A673 (cell line): ENCODE results near the gene RBP2. TPM values are rescaled to one million over a fixed set of nuclear protein-coding genes. Genes with fewer than 3 reads are reported as not detected.

Experiments used
- BruUV-seq: library from RNA; stranded (reverse); fragments of 400-500 nt; replicated peaks from 2 replicates; lab custom pipeline; 2021; lab: Mats Ljungman, UMichigan
- CTCF ChIA-PET: fragments of 300-600 bp; sonication (Branson Sonifier 250); formaldehyde crosslinking; loops from one replicate; lab custom pipeline; 2022; ENCODE audit warnings: antibody characterized with exemption; lab: Charles Lee
- POLR2A ChIA-PET: fragments of 300-600 bp; sonication (Branson Sonifier 250); formaldehyde crosslinking; loops from one replicate; lab custom pipeline; 2022; ENCODE audit warnings: antibody characterized with exemption; ENCODE audit not compliant: low non-redundant PET; lab: Charles Lee
- DNase-seq: peaks from one replicate; pipeline ENCODE4 v3.0.0-alpha.2; 2015; ENCODE audit warnings: low spot score
- H3K27ac ChIP-seq: fragments of 200-600 bp; sonication (generic); 2 replicates; pipeline ENCODE4 v1.5.1; 2016; ENCODE audit warnings: mixed run types, low read depth, mild to moderate bottlenecking, mixed read lengths, antibody characterized with exemption, low read length; ENCODE audit not compliant: poor library complexity, severe bottlenecking
- H3K27me3 ChIP-seq: fragments of 200-600 bp; sonication (generic); replicated peaks from 2 replicates; pipeline ENCODE4 v1.6.1; 2017; ENCODE audit warnings: mixed run types, low read depth, mild to moderate bottlenecking, mixed read lengths, antibody characterized with exemption, low read length; ENCODE audit not compliant: insufficient read depth, poor library complexity
- H3K36me3 ChIP-seq: fragments of 200-600 bp; sonication (generic); 2 replicates; pipeline ENCODE4 v1.6.1; 2016; ENCODE audit warnings: mixed run types, mild to moderate bottlenecking, mixed read lengths, antibody characterized with exemption, low read length; ENCODE audit not compliant: insufficient read depth, poor library complexity, severe bottlenecking
- H3K4me1 ChIP-seq: fragments of 200-600 bp; sonication (generic); 2 replicates; pipeline ENCODE4 v1.6.1; 2017; ENCODE audit warnings: mixed run types, mild to moderate bottlenecking, mixed read lengths, antibody characterized with exemption, low read length; ENCODE audit not compliant: insufficient read depth, poor library complexity, severe bottlenecking
- H3K4me3 ChIP-seq: fragments of 200-600 bp; sonication (generic); 2 replicates; pipeline ENCODE4 v1.5.1; 2016; ENCODE audit warnings: low read depth, mixed run types, mild to moderate bottlenecking, mixed read lengths, low read length; ENCODE audit not compliant: poor library complexity, severe bottlenecking
- H3K9me3 ChIP-seq: fragments of 200-600 bp; sonication (generic); 2 replicates; pipeline ENCODE4 v1.6.1; 2016; ENCODE audit warnings: mixed run types, low read depth, mild to moderate bottlenecking, mixed read lengths, antibody characterized with exemption, low read length; ENCODE audit not compliant: poor library complexity, severe bottlenecking
- CTCF ChIP-seq: fragments of 300-800, 200-600 bp; sonication (generic); conservative IDR thresholded peaks from 2 replicates; pipeline ENCODE4 v1.5.1; 2017; ENCODE audit warnings: low read depth, mild to moderate bottlenecking, antibody characterized with exemption, low read length, moderate library complexity, mixed read lengths
- EZH2 ChIP-seq: fragments of 200-600 bp; sonication (generic); IDR thresholded peaks from 2 replicates; pipeline ENCODE4 v1.6.1; 2017; ENCODE audit warnings: borderline replicate concordance, low read depth, mild to moderate bottlenecking, mixed read lengths, antibody characterized with exemption, low read length; ENCODE audit not compliant: poor library complexity, severe bottlenecking
- intact Hi-C: fragments of 100-400 bp; cut with micrococcal nuclease; formaldehyde crosslinking; loops from one replicate; pipeline ENCODE4 v1.10.0; 2022; ENCODE audit not compliant: unreplicated experiment
- total RNA-seq: library from RNA; stranded (reverse); gene quantifications from 2 replicates; pipeline ENCODE4 v1.2.3, GENCODE V29; 2021

The RBP2 gene
- total RNA-seq, 1 experiment from 2014 or later: not detected

DNA sequence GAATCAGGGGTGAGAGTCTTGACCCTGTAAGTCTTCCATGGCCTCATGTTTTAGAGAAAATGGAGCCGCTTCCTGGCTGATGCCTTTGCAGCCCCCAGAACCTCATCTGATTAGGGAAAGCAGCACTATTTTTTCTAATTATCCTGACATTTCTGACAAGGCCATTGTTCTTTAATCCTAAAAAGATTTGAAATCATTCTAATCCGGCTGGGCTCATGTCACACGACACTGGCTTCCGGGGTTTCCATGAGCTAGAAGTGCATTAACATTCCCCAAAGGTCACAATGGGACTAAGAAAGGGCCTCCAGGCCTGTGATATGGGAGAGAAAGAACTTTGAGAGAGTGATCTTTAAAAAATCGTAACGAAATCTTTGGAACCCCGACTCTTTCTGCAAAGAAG lies 33.1 kb downstream of the RBP2 start:
- no peaks in the 10 kb centered on the region for H3K27me3 ChIP-seq
- POLR2A ChIA-PET: no interaction called here
- no peaks in the 10 kb centered on the region for H3K9me3 ChIP-seq
- no peaks in the 10 kb centered on the region for H3K4me1 ChIP-seq
- intact Hi-C loops: no loop called here
- no peak for DNase-seq
- no peak overlapping the region for H3K4me3 ChIP-seq
- no peak overlapping the region for H3K27ac ChIP-seq
- H3K36me3 ChIP-seq: no peaks in the 10 kb centered on the region
- CTCF ChIA-PET: no interaction called here
- BruUV-seq: no TSS peak
- TF ChIP-seq CTCF (no peak), EZH2 (no peak)

GRCh38 chr3:139441656-139442055 lies 34.7 kb downstream of the RBP2 start:
- no peak overlapping the region for H3K27ac ChIP-seq
- H3K4me3 ChIP-seq: no peak overlapping the region
- no peaks in the 10 kb centered on the region for H3K27me3 ChIP-seq
- H3K4me1 ChIP-seq: no peaks in the 10 kb centered on the region
- no TSS peak for BruUV-seq
- no peak for DNase-seq
- no peaks in the 10 kb centered on the region for H3K36me3 ChIP-seq
- ChIA-PET CTCF (no interaction called here), POLR2A (no interaction called here)
- H3K9me3 ChIP-seq: no peaks in the 10 kb centered on the region
- intact Hi-C loops: no loop called here
- no peak for TF ChIP-seq CTCF
- no peak for TF ChIP-seq EZH2

GRCh38 chr3:139440639-139441556 lies 35.4 kb downstream of the RBP2 start:
- Histone ChIP-seq H3K27me3 (no peaks in the 10 kb centered on the region), H3K36me3 (no peaks in the 10 kb centered on the region), H3K27ac (no peak overlapping the region), H3K4me1 (no peaks in the 10 kb centered on the region), H3K9me3 (no peaks in the 10 kb centered on the region), H3K4me3 (no peak overlapping the region)
- no peak for DNase-seq
- TF ChIP-seq EZH2 (no peak), CTCF (no peak)
- no TSS peak for BruUV-seq
- POLR2A ChIA-PET: no interaction called here
- CTCF ChIA-PET: no interaction called here
- intact Hi-C loops: no loop called here
